AG04449 (cell line): ENCODE results near the gene PNP.

ENCODE experiments used
- CTCF ChIA-PET: fragments of 350-600 bp; formaldehyde crosslinking; extraction: SDS; loops from one replicate; lab custom pipeline; 2021; ENCODE audit warnings: antibody characterized with exemption; lab: Yijun Ruan, JAX
- POLR2A ChIA-PET: fragments of 400-600, 350-600 bp; formaldehyde crosslinking; extraction: SDS; loops from one replicate; lab custom pipeline; 2020; ENCODE audit warnings: antibody characterized with exemption, inconsistent platforms; lab: Yijun Ruan, JAX
- DNase-seq: peaks from one replicate; pipeline ENCODE4 v3.0.0-alpha.2; 2010; ENCODE audit warnings: low read depth, low spot score
- H3K4me3 ChIP-seq: 2 replicates; pipeline ENCODE4 v1.5.1; 2011; ENCODE audit warnings: low read depth, mild to moderate bottlenecking, control low read depth, low read length
- TF ChIP-seq, protein P1 (sequence below): IDR thresholded peaks from one replicate; pipeline ENCODE4 v1.5.1; 2011; ENCODE audit warnings: mild to moderate bottlenecking, moderate library complexity, low read length, control low read depth, inconsistent platforms; ENCODE audit not compliant: insufficient read depth; ENCODE audit errors: missing control alignments

The PNP gene

DNA sequence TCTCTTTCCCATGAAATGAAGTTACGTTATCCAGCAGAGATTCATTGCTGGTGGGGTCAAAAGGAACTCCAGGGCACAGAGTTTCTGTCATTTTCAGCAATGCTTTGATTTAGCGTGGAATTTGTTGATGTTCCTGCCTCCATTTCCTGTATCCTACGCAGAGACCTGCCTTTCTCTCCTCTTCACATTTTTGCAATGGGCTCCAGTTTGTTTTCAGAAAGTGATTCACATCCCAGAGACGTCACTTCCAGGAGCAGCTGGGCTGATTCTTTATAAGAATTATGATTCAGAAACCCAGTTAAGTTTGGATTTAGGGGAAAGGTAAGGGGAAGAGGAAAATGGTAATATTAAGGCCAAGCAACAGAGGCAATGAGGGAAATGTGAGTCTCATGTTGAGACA is 47.7 kb downstream of the PNP start:
- no peak overlapping the region for H3K4me3 ChIP-seq
- ChIA-PET POLR2A (interaction anchor here (0.5 kb wide), 1 partner anchor 82 kb away, joined by 3 read pairs; no protein-coding TSS in a partner anchor), CTCF (interaction anchor here (0.8 kb wide), 1 partner anchor 93 kb away, joined by 3 read pairs; no protein-coding TSS in a partner anchor)
- TF ChIP-seq, protein P1, sequence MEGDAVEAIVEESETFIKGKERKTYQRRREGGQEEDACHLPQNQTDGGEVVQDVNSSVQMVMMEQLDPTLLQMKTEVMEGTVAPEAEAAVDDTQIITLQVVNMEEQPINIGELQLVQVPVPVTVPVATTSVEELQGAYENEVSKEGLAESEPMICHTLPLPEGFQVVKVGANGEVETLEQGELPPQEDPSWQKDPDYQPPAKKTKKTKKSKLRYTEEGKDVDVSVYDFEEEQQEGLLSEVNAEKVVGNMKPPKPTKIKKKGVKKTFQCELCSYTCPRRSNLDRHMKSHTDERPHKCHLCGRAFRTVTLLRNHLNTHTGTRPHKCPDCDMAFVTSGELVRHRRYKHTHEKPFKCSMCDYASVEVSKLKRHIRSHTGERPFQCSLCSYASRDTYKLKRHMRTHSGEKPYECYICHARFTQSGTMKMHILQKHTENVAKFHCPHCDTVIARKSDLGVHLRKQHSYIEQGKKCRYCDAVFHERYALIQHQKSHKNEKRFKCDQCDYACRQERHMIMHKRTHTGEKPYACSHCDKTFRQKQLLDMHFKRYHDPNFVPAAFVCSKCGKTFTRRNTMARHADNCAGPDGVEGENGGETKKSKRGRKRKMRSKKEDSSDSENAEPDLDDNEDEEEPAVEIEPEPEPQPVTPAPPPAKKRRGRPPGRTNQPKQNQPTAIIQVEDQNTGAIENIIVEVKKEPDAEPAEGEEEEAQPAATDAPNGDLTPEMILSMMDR: no peak
- DNase-seq: no peak

DNA sequence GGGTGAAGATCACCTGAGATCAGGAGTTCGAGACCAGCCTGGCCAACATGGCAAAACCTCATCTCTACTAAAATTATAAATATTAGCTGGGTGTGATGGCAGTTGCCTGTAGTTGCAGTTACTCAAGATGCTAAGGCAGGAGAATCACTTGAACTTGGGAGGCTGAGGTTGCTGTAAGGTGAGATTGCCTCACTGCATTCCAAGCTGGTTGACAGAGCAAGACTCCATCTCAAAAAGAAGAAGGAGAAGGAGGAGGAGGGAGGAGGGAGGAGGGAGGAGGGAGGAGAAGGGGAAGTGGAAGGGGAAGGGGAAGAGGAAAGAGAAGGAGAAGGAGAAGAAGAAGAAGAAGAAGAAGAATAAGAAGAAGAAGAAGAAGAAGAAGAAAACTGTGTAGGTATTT is 53.1 kb downstream of the PNP start:
- H3K4me3 ChIP-seq: no peak overlapping the region
- no peak for DNase-seq
- ChIA-PET POLR2A (no interaction called here), CTCF (no interaction called here)
- TF ChIP-seq, protein P1: no peak

DNA sequence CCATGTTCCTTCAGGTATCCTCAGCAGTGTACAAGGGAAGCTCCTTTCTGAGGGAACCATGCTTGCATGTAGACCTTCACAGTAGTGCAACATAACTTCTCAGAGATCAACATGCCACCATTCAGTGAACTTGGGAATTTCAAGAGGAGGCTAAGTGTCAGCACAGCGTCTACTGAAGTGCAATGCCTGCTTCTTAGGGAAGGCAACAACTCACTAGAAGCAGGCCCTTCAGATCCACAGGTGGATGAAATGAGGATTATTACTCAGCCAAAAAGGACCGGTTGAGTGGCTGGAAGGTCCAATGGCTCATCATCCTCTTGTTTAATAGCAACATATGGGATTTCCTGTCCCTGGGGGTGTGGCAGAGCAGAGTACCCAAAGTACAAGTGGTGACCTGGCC is 54.8 kb downstream of the PNP start:
- no peak overlapping the region for H3K4me3 ChIP-seq
- CTCF ChIA-PET: interaction anchor here (1.1 to 1.7 kb wide), 2 partner anchors 9 to 168 kb away, joined by 3 to 4 read pairs; no protein-coding TSS in a partner anchor
- POLR2A ChIA-PET: no interaction called here
- DNase-seq: no peak
- TF ChIP-seq, protein P1: no peak
